ENCODE data around the gene SEC24D.

DNA sequence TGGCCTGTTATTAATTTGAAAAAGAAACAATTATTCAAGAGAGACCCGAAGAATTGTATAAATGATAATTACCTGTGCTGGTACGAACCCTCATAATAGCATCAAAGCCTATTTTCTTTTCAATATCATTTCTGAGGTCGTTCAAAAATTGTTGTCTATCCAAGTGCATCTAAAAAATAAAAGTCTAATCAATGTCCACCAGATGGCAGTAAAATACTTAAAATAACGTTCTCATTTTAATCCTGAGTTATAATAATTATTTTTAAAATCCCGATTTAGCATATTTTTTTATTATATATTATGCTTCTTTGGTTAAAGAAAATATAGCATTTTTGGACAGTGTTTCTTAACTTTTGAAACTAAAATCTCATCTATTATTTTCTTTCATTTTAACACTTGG, 95.1 kb downstream of the SEC24D start:
- TF ChIP-seq, protein P1, sequence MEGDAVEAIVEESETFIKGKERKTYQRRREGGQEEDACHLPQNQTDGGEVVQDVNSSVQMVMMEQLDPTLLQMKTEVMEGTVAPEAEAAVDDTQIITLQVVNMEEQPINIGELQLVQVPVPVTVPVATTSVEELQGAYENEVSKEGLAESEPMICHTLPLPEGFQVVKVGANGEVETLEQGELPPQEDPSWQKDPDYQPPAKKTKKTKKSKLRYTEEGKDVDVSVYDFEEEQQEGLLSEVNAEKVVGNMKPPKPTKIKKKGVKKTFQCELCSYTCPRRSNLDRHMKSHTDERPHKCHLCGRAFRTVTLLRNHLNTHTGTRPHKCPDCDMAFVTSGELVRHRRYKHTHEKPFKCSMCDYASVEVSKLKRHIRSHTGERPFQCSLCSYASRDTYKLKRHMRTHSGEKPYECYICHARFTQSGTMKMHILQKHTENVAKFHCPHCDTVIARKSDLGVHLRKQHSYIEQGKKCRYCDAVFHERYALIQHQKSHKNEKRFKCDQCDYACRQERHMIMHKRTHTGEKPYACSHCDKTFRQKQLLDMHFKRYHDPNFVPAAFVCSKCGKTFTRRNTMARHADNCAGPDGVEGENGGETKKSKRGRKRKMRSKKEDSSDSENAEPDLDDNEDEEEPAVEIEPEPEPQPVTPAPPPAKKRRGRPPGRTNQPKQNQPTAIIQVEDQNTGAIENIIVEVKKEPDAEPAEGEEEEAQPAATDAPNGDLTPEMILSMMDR (IDR thresholded peaks at IDR 0.05) = peak; percentile 59
- TF ChIP-seq EZH2 (IDR thresholded peaks at IDR 0.05) (no peak), EZH2phosphoT487 (IDR thresholded peaks at IDR 0.05) (no peak)

Measured in neural progenitor cell (in vitro differentiated cells).